A549 (cell line): ENCODE data around the gene GAL3ST2.

ENCODE experiments used
- CTCF ChIP-seq: fragments of >200 bp; sonication (Bioruptor Twin); formaldehyde crosslinking; IDR thresholded peaks from 3 replicates; pipeline ENCODE4 v1.5.1; 2016
- ELK1 ChIP-seq: fragments of 150-350 bp; IDR thresholded peaks from 2 replicates; pipeline ENCODE4 v1.6.1; 2014; ENCODE audit warnings: low read depth, mild to moderate bottlenecking, low read length
- FOSL2 ChIP-seq, 2 experiments: fragments of 450-650 bp in 1 of 2; fragments of >200 bp in 1 of 2; sonication (Bioruptor Twin) in 1 of 2; formaldehyde crosslinking; IDR thresholded peaks; 2 replicates each; pipeline versions ENCODE4 v1.5.0 to v1.6.1; 2016 to 2020; ENCODE audit warnings: mild to moderate bottlenecking in 1 of 2, moderate library complexity in 1 of 2
- KDM5A ChIP-seq: fragments of 200-600 bp; sonication (generic); IDR thresholded peaks from 2 replicates; pipeline ENCODE4 v1.6.1; 2016; ENCODE audit warnings: antibody characterized with exemption, mild to moderate bottlenecking
- MAX ChIP-seq: IDR thresholded peaks from 2 replicates; pipeline ENCODE4 v1.6.1; 2012

GRCh38 chr2:241768251-241768711 is 8.3 kb upstream of the GAL3ST2 start:
- TF ChIP-seq FOSL2 (IDR thresholded peaks at IDR 0.05) (no peak), FOSL2 (CRISPR knock-in tag; IDR thresholded peaks at IDR 0.05) (no peak), ELK1 (no peak), CTCF (no peak), KDM5A (no peak), MAX (no peak)
